Activated T-cell treated with anti-CD3 and anti-CD28 coated beads for 1 hour (primary cell): ENCODE data around the gene LEFTY2.
"Not testable (repeated sequence)": the region's sequence is repeated elsewhere in the genome, so short reads cannot be mapped to it uniquely, and the experiment has no call there.

ENCODE experiments used
- DNase-seq: peaks from one replicate; pipeline ENCODE4 v3.0.0-alpha.2; 2020; ENCODE audit warnings: low read depth

Gene LEFTY2

GRCh38 chr1:225929462-225929861, 11.6 kb downstream of the LEFTY2 start:
- not testable (repeated sequence) for DNase-seq

- DNase-seq = no peak
These were observed 12.5 kb downstream of the LEFTY2 start for GRCh38 chr1:225928186-225929175.

- no peak for DNase-seq
These were observed 14.4 kb downstream of the LEFTY2 start for GRCh38 chr1:225926551-225927113.

- DNase-seq = peak; percentile 87
These were observed 17.1 kb downstream of the LEFTY2 start, which contains the start of gene PYCR2 for GRCh38 chr1:225923692-225924555. Gene PYCR2, minus strand, starts transcription at chr1:225924250. Its CDS starts 140 bp downstream, at chr1:225924110.

GRCh38 chr1:225923381-225923691, 17.7 kb downstream of the LEFTY2 start:
- DNase-seq = no peak

- no peak for DNase-seq
These were observed 19.0 kb downstream of the LEFTY2 start for GRCh38 chr1:225921734-225922709.

GRCh38 chr1:225919906-225920305, 21.1 kb downstream of the LEFTY2 start:
- DNase-seq = no peak

GRCh38 chr1:225918280-225918679, 22.7 kb downstream of the LEFTY2 start:
- DNase-seq = no peak

- DNase-seq = no peak
These were observed 23.5 kb downstream of the LEFTY2 start for GRCh38 chr1:225917536-225917935.

- DNase-seq = no peak
These were observed 23.9 kb downstream of the LEFTY2 start for GRCh38 chr1:225917101-225917500.

GRCh38 chr1:225915538-225915991, 25.5 kb downstream of the LEFTY2 start:
- no peak for DNase-seq

GRCh38 chr1:225914947-225915346, 26.1 kb downstream of the LEFTY2 start:
- no peak for DNase-seq

GRCh38 chr1:225914391-225914790, 26.6 kb downstream of the LEFTY2 start:
- DNase-seq = no peak

GRCh38 chr1:225911191-225912130, 29.6 kb downstream of the LEFTY2 start:
- DNase-seq = peak; percentile 66

GRCh38 chr1:225909477-225909876, 31.5 kb downstream of the LEFTY2 start:
- DNase-seq = no peak

- no peak for DNase-seq
These were observed 32.2 kb downstream of the LEFTY2 start for GRCh38 chr1:225908773-225909172.

GRCh38 chr1:225908013-225908640, 32.9 kb downstream of the LEFTY2 start:
- no peak for DNase-seq

GRCh38 chr1:225907341-225907740, 33.7 kb downstream of the LEFTY2 start:
- no peak for DNase-seq

- DNase-seq = no peak
These were observed 34.6 kb downstream of the LEFTY2 start for GRCh38 chr1:225906467-225906866.
